Memory B cell (primary cell): ENCODE data around the gene CYP26A1.

Experiments used
- ATAC-seq: fragments of 150-1000 bp; cut with Tn5 transposase; 2 replicates; pipeline ENCODE4 v1.10.0; 2021; ENCODE audit warnings: low read depth, mild to moderate bottlenecking, moderate library complexity
- DNase-seq, 2 donors: peaks; one replicate each; pipeline ENCODE4 v3.0.0; 2022; ENCODE audit warnings: low spot score in 2 of 2
- H3K27ac Mint-ChIP-seq: one replicate; pipeline ENCODE4 v1.8.0; 2022; ENCODE audit warnings: mild to moderate bottlenecking, moderate library complexity, mixed read lengths
- H3K27me3 Mint-ChIP-seq: one replicate; pipeline ENCODE4 v1.8.0; 2022; ENCODE audit warnings: mixed read lengths
- H3K36me3 Mint-ChIP-seq: one replicate; pipeline ENCODE4 v1.8.0; 2022; ENCODE audit warnings: mild to moderate bottlenecking, mixed read lengths
- H3K4me1 Mint-ChIP-seq: one replicate; pipeline ENCODE4 v1.8.0; 2022; ENCODE audit warnings: mixed read lengths
- H3K4me3 Mint-ChIP-seq: one replicate; pipeline ENCODE4 v1.8.0; 2022; ENCODE audit warnings: mild to moderate bottlenecking, moderate library complexity, mixed read lengths
- H3K9me3 Mint-ChIP-seq: one replicate; pipeline ENCODE4 v1.8.0; 2022; ENCODE audit warnings: mixed read lengths

Gene CYP26A1

GRCh38 chr10:93073539-93074146 lies at the start of gene CYP26A1:
CYP26A1 (plus strand) TSS chr10:93073893; CDS start chr10:93073935, 42 bp downstream.
- no peaks in the 10 kb centered on the region for H3K9me3 Mint-ChIP-seq
- peaks cover 15% of the 10 kb centered on the region for H3K4me1 Mint-ChIP-seq
- H3K4me3 Mint-ChIP-seq: peak within 1 kb of the TSS; percentile 81
- DNase-seq (no peak), ATAC-seq (peak; percentile 79)
- peaks cover 32% of the 10 kb centered on the region for H3K27me3 Mint-ChIP-seq
- no peaks in the 10 kb centered on the region for H3K36me3 Mint-ChIP-seq
- H3K27ac Mint-ChIP-seq: no peak within 1 kb of the TSS

GRCh38 chr10:93026072-93026471 lies 47.6 kb upstream of the CYP26A1 start:
- no peaks in the 10 kb centered on the region for H3K27me3 Mint-ChIP-seq
- H3K9me3 Mint-ChIP-seq: peaks cover 2% of the 10 kb centered on the region
- H3K4me1 Mint-ChIP-seq: no peaks in the 10 kb centered on the region
- H3K36me3 Mint-ChIP-seq: peaks cover 31% of the 10 kb centered on the region
- no peak overlapping the region for H3K27ac Mint-ChIP-seq
- H3K4me3 Mint-ChIP-seq: no peak overlapping the region
- ATAC-seq (no peak), DNase-seq (no peak)

- Mint-ChIP-seq H3K4me3 (no peak overlapping the region), H3K4me1 (no peaks in the 10 kb centered on the region), H3K36me3 (peaks cover 27% of the 10 kb centered on the region), H3K27ac (no peak overlapping the region), H3K27me3 (no peaks in the 10 kb centered on the region), H3K9me3 (peaks cover 2% of the 10 kb centered on the region)
- ATAC-seq: no peak
- no peak for DNase-seq
These were observed 46.2 kb upstream of the CYP26A1 start for GRCh38 chr10:93027508-93027907.

GRCh38 chr10:93028883-93029282 lies 44.8 kb upstream of the CYP26A1 start:
- DNase-seq (no peak), ATAC-seq (no peak)
- peaks cover 22% of the 10 kb centered on the region for H3K36me3 Mint-ChIP-seq
- H3K4me1 Mint-ChIP-seq: no peaks in the 10 kb centered on the region
- H3K4me3 Mint-ChIP-seq: no peak overlapping the region
- peaks cover 2% of the 10 kb centered on the region for H3K9me3 Mint-ChIP-seq
- H3K27me3 Mint-ChIP-seq: no peaks in the 10 kb centered on the region
- H3K27ac Mint-ChIP-seq: no peak overlapping the region

- Mint-ChIP-seq H3K4me3 (no peak overlapping the region), H3K27me3 (no peaks in the 10 kb centered on the region), H3K9me3 (peaks cover 2% of the 10 kb centered on the region), H3K4me1 (no peaks in the 10 kb centered on the region), H3K36me3 (peaks cover 20% of the 10 kb centered on the region), H3K27ac (no peak overlapping the region)
- ATAC-seq (no peak), DNase-seq (no peak)
These were observed 43.3 kb upstream of the CYP26A1 start for GRCh38 chr10:93030409-93030808.

- Mint-ChIP-seq H3K4me1 (no peaks in the 10 kb centered on the region), H3K27me3 (no peaks in the 10 kb centered on the region), H3K4me3 (no peak overlapping the region), H3K27ac (no peak overlapping the region), H3K36me3 (peaks cover 5% of the 10 kb centered on the region), H3K9me3 (no peaks in the 10 kb centered on the region)
- DNase-seq: no peak
- no peak for ATAC-seq
These were observed 41.4 kb upstream of the CYP26A1 start for GRCh38 chr10:93032105-93032808.

- DNase-seq (no peak), ATAC-seq (no peak)
- H3K4me3 Mint-ChIP-seq: no peak overlapping the region
- no peaks in the 10 kb centered on the region for H3K9me3 Mint-ChIP-seq
- no peaks in the 10 kb centered on the region for H3K27me3 Mint-ChIP-seq
- H3K27ac Mint-ChIP-seq: no peak overlapping the region
- H3K36me3 Mint-ChIP-seq: peaks cover 4% of the 10 kb centered on the region
- no peaks in the 10 kb centered on the region for H3K4me1 Mint-ChIP-seq
These were observed 40.9 kb upstream of the CYP26A1 start for GRCh38 chr10:93032809-93033137.

- Mint-ChIP-seq H3K9me3 (no peaks in the 10 kb centered on the region), H3K27ac (no peak overlapping the region), H3K4me3 (no peak overlapping the region), H3K36me3 (peaks cover 3% of the 10 kb centered on the region), H3K4me1 (no peaks in the 10 kb centered on the region), H3K27me3 (no peaks in the 10 kb centered on the region)
- DNase-seq (no peak), ATAC-seq (no peak)
These were observed 39.3 kb upstream of the CYP26A1 start for GRCh38 chr10:93034426-93034825.

- no peak overlapping the region for H3K27ac Mint-ChIP-seq
- H3K36me3 Mint-ChIP-seq: peaks cover 19% of the 10 kb centered on the region
- H3K27me3 Mint-ChIP-seq: no peaks in the 10 kb centered on the region
- no peak for DNase-seq
- no peaks in the 10 kb centered on the region for H3K9me3 Mint-ChIP-seq
- ATAC-seq: no peak
- H3K4me3 Mint-ChIP-seq: no peak overlapping the region
- H3K4me1 Mint-ChIP-seq: peaks cover 6% of the 10 kb centered on the region
These were observed 34.6 kb upstream of the CYP26A1 start for GRCh38 chr10:93039110-93039509.

GRCh38 chr10:93039721-93040120 lies 34.0 kb upstream of the CYP26A1 start:
- Mint-ChIP-seq H3K27ac (no peak overlapping the region), H3K36me3 (peaks cover 20% of the 10 kb centered on the region), H3K27me3 (no peaks in the 10 kb centered on the region), H3K9me3 (no peaks in the 10 kb centered on the region), H3K4me3 (no peak overlapping the region), H3K4me1 (peaks cover 6% of the 10 kb centered on the region)
- no peak for DNase-seq
- peak; percentile 71 for ATAC-seq

GRCh38 chr10:93054486-93054885 lies 19.2 kb upstream of the CYP26A1 start:
- H3K4me1 Mint-ChIP-seq: peaks cover 2% of the 10 kb centered on the region
- DNase-seq: no peak
- H3K27ac Mint-ChIP-seq: no peak overlapping the region
- H3K9me3 Mint-ChIP-seq: no peaks in the 10 kb centered on the region
- no peak overlapping the region for H3K4me3 Mint-ChIP-seq
- H3K36me3 Mint-ChIP-seq: peaks cover 20% of the 10 kb centered on the region
- peaks cover 2% of the 10 kb centered on the region for H3K27me3 Mint-ChIP-seq
- no peak for ATAC-seq

GRCh38 chr10:93058139-93058538 lies 15.6 kb upstream of the CYP26A1 start:
- Mint-ChIP-seq H3K4me1 (peaks cover 16% of the 10 kb centered on the region), H3K27ac (no peak overlapping the region), H3K27me3 (peaks cover 7% of the 10 kb centered on the region)

GRCh38 chr10:93059975-93060886 lies 13.5 kb upstream of the CYP26A1 start, which contains the start of gene CYP26C1:
CYP26C1 (plus strand) TSS chr10:93060798; CDS start chr10:93061264, 466 bp downstream.
- Mint-ChIP-seq H3K4me3 (peak within 1 kb of the TSS; percentile 82), H3K27ac (no peak within 1 kb of the TSS), H3K9me3 (no peaks in the 10 kb centered on the region), H3K36me3 (peaks cover 22% of the 10 kb centered on the region), H3K4me1 (peaks cover 16% of the 10 kb centered on the region), H3K27me3 (peaks cover 15% of the 10 kb centered on the region)
- ATAC-seq (no peak), DNase-seq (no peak)

More at GRCh38 chr10:93058139-93058538, 15.6 kb upstream of the CYP26A1 start:
- Mint-ChIP-seq H3K36me3 (peaks cover 18% of the 10 kb centered on the region), H3K4me3 (no peak overlapping the region), H3K9me3 (no peaks in the 10 kb centered on the region)
- DNase-seq (no peak), ATAC-seq (no peak)
